ENCODE measurements around the gene SLCO2A1.

GRCh38 chr3:134076851-134077250, 47.1 kb upstream of the SLCO2A1 start:
- no peak for TF ChIP-seq CTCF (IDR thresholded peaks at IDR 0.05)
- no peak for TF ChIP-seq POLR2A (IDR thresholded peaks at IDR 0.05)

Measured in lower leg skin (tissue), 3 donors.